SK-MEL-5 (cell line): Measurements from ENCODE around the gene TMEM259. TPM values are rescaled to one million over a fixed set of nuclear protein-coding genes. Genes with fewer than 3 reads are reported as not detected.

Experiments
- DNase-seq: peaks from one replicate; pipeline ENCODE4 v3.0.0-alpha.2; 2016; ENCODE audit warnings: low read depth, low spot score
- in situ Hi-C: cut with HindIII; loops from 2 replicates; pipeline ENCODE4 v1.10.0; 2016; ENCODE audit warnings: low sequenced_read_pairs, high pct_unique_total_duplicates, low pct_unique_long_range_greater_than_20kb
- small RNA-seq, 2 experiments: library from RNA; depleted of rRNA; stranded (forward); fragments of <200 nt; gene quantifications; one replicate each; pipeline ENCODE3, GENCODE V24; 2014
- total RNA-seq: library from RNA; depleted of rRNA; stranded (reverse); fragments of >200 nt; shearing (Covaris generic); gene quantifications from 2 replicates; pipeline ENCODE4 v1.2.3, GENCODE V29; 2014; rRNA removed

TMEM259 gene
- total RNA-seq, 1 experiment from 2014 or later: 51.8 TPM

DNA sequence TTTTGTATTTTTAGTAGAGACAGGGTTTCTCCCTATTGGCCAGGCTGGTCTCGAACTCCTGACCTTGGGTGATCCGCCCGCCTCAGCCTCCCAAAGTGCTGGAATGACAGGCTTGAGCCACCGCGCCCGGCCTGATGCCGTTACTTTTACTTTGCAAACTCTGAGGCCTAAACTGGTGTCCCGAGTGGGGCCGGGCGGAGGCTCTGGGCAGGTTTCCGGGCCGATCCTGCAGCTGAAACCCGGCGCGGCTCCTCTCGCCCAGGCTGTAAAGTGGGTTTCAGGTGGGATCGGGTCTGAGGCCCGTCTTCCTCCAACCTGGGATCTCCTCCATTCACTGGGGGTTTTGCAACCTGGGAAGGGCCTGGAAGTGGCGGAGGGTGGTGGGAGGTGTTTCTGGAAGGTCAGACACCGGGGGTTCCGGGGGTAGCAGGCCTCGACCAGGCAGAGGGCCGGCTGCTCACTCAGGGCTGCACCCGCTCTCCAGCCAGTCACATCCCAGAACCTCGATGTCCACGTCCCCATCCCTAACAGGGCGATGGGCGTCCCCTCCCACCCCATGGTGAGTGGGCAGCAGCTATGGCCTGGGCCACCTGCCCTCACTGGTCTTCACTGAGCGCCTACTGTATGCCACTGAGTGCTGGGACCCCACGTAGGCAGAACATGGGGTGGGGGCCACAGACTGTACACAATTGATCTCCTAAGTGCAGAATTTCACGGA is 58.1 kb downstream of the TMEM259 start:
- no peak for DNase-seq
- in situ Hi-C loops: no loop called here

DNA sequence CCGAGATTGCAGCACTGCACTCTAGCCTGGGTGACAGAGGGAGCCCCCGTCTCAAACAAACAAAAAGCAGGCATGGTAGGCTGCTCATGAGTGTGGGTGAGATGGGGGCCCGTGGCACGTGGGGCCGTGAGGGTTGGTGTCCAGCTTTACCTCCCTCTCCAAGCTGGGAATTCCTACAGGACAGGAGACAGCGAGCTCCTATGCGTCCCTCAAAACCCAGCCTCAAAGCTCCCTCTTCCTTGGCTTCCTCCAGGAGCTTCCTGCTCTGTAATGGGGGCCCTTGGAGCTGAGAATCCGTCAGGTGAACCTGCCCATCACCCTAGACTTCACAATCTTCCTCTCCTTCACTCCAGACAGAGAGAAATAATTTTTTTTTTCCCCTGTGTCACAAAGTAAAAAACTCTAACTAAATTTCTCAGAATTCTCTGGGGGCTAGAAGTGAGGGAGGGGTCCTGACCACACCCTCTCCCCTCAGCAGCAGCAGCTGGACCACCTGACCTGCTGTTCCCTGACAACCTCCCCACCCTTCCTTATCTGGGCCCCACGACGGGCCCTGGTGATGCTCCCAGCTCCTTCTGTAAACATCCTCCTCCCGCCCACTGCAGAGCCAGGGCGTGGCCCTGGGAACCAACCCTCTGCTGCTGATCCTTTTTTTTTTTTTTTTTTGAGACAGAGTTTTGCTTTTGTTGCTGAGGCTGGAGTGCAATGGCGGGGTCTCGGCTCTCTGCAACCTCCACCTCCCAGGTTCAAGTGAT is 58.9 kb downstream of the TMEM259 start:
- in situ Hi-C loops: no loop called here
- DNase-seq: no peak

DNA sequence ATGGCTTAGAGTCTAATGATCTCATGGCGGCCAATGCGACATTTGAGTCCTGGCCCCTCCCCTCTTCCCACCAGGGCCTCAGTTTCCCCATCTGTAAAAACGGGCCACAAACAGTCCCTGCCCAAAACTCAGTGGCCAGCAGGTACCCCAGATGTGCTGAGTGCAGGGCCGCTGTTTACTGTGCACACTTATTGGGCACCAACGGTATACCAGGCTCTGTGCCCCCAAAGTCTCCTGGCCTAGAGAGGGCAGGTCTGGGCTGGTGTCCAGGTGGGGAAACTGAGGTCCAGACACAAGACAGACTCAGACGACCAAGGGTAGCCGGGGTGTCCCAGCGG is 60.4 kb downstream of the TMEM259 start:
- no peak for DNase-seq
- in situ Hi-C loops: no loop called here

DNA sequence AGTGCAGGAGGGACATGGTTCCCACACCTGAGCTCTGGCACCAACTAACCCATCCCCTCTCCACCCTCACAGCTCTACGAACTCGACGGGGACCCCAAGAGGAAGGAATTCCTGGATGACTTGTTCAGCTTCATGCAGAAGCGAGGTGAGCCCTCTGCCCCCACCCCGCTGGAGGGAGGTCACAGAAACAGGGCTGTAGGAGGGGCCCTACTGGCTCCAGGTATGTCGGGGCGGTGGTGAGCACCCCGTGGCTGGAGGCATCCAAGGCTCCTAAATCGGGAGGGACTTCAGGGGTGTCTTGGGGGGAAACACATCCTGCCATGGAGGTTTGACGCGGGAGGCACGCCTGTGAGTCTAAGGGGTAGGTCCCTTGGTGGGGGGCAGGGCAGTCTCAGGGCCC is 60.9 kb downstream of the TMEM259 start:
- in situ Hi-C loops: no loop called here
- DNase-seq: no peak

Small RNA genes within 50 kb of the gene (small RNA-seq; reads per million reads assigned to genes)
- gene RNU6-2: 0.27 to 0.81 reads per million in 2 experiments

Other genes starting within 250 kb of the TMEM259 start
- gene PTBP1, start 223.7 kb downstream of the TMEM259 start, total RNA-seq: 124 and 140 TPM in 2 replicates
- gene PLPPR3, start 199.2 kb downstream of the TMEM259 start, total RNA-seq: 1.4 and 1.8 TPM in 2 replicates
- not detected in 2 replicates for gene AZU1, start 193.3 kb downstream of the TMEM259 start, total RNA-seq
- gene PRTN3, start 180.1 kb downstream of the TMEM259 start, total RNA-seq: not detected in 2 replicates
- gene ELANE, start 168.8 kb downstream of the TMEM259 start, total RNA-seq: not detected in 2 replicates
- gene CFD, start 161.5 kb downstream of the TMEM259 start, total RNA-seq: 1.4 and 4.3 TPM in 2 replicates
- 3.2 and 3.9 TPM in 2 replicates for gene MED16, start 127.9 kb downstream of the TMEM259 start, total RNA-seq
- gene RNU6-9, start 127.6 kb downstream of the TMEM259 start, total RNA-seq: not detected in 2 replicates
- 20.0 and 21.0 TPM in 2 replicates for gene R3HDM4, start 107.9 kb downstream of the TMEM259 start, total RNA-seq
- gene KISS1R, start 103.8 kb downstream of the TMEM259 start, total RNA-seq: not detected in 2 replicates
- 4.1 and 6.6 TPM in 2 replicates for gene ARID3A, start 95.1 kb downstream of the TMEM259 start, total RNA-seq
- 24.4 and 36.1 TPM in 2 replicates for gene WDR18, start 36.8 kb downstream of the TMEM259 start, total RNA-seq
- gene GRIN3B, start 20.7 kb downstream of the TMEM259 start, total RNA-seq: 0.03 TPM in 1 of 2 replicates, not detected in the other
- not detected in 2 replicates for gene RNU6-2, start 399 bp upstream of the TMEM259 start, total RNA-seq
- 11.7 and 12.1 TPM in 2 replicates for gene CNN2, start 5.5 kb upstream of the TMEM259 start, total RNA-seq
- gene ABCA7, start 19.0 kb upstream of the TMEM259 start, total RNA-seq: 2.3 and 3.3 TPM in 2 replicates
- gene ARHGAP45, start 46.0 kb upstream of the TMEM259 start, total RNA-seq: 3.3 and 4.9 TPM in 2 replicates
- 132 and 150 TPM in 2 replicates for gene POLR2E, start 74.3 kb upstream of the TMEM259 start, total RNA-seq
- gene GPX4, start 82.9 kb upstream of the TMEM259 start, total RNA-seq: 252 and 258 TPM in 2 replicates
- 18.8 and 21.1 TPM in 2 replicates for gene SBNO2, start 153.1 kb upstream of the TMEM259 start, total RNA-seq
- gene STK11, start 184.7 kb upstream of the TMEM259 start, total RNA-seq: 44.2 and 47.8 TPM in 2 replicates
- 2.3 and 3.7 TPM in 2 replicates for gene CBARP, start 216.9 kb upstream of the TMEM259 start, total RNA-seq
- gene ATP5F1D, start 220.6 kb upstream of the TMEM259 start, total RNA-seq: 30.3 and 36.6 TPM in 2 replicates
- 4.6 and 8.8 TPM in 2 replicates for gene MIDN, start 227.5 kb upstream of the TMEM259 start, total RNA-seq
- 93.9 and 95.0 TPM in 2 replicates for gene CIRBP, start 248.2 kb upstream of the TMEM259 start, total RNA-seq